ENCODE results near the gene ST14. TPM values are rescaled to one million over a fixed set of nuclear protein-coding genes. Genes with fewer than 3 reads are reported as not detected.

Gene ST14
- total and polyA plus RNA-seq, 2 donors (not counting 3 experiments of a cell fraction or from before 2014, with no cell fraction given), result 0.08 TPM; not detected in 1

GRCh38 chr11:130215531-130216220 lies 56.1 kb downstream of the ST14 start:
- Histone ChIP-seq H3K4me2 (ENCODE audit: insufficient read depth, low read length) (no peak overlapping the region), H3K4me1 (ENCODE audit: control insufficient read depth, extremely low read depth, insufficient read depth, low read length) (no peaks in the 10 kb centered on the region), H4K20me1 (replicated peaks; ENCODE audit: control insufficient read depth, extremely low read depth, insufficient read depth, low read length) (no peaks in the 10 kb centered on the region), H3K4me3 (replicated peaks in 1 of 3; ENCODE audit: insufficient read depth in 1 of 3, low read depth in 1 of 3, low read length in 3 of 3) (no peak overlapping the region), H3K9ac (replicated peaks; ENCODE audit: extremely low read depth, insufficient read depth, low read length) (no peak overlapping the region), H2AFZ (ENCODE audit: low read depth, low read length) (no peak overlapping the region), H3K79me2 (ENCODE audit: control insufficient read depth, insufficient read depth, low read length) (no peaks in the 10 kb centered on the region), H3K9me1 (replicated peaks; ENCODE audit: control insufficient read depth, extremely low read depth, insufficient read depth, low read length) (no peaks in the 10 kb centered on the region), H3K36me3 (ENCODE audit: control insufficient read depth in 2 of 2, extremely low read depth in 1 of 2, insufficient read depth in 2 of 2, low read length in 2 of 2) (no peaks in the 10 kb centered on the region), H3K27me3 (ENCODE audit: control insufficient read depth in 2 of 2, insufficient read depth in 2 of 2, low read length in 2 of 2) (peaks cover 3 to 12% of the 10 kb centered on the region in 2 experiments), H3K9me3 (replicated peaks; ENCODE audit: control insufficient read depth, insufficient read depth, low read length) (no peaks in the 10 kb centered on the region), H3K27ac (ENCODE audit: insufficient read depth, low read depth, low read length) (no peak overlapping the region)
- no peak for DNase-seq (ENCODE audit: low read depth, low spot score)
- no peak for TF ChIP-seq POLR2A (IDR thresholded peaks at IDR 0.05; ENCODE audit: low read depth, low read length)
- no peak for TF ChIP-seq EZH2 (IDR thresholded peaks at IDR 0.05; ENCODE audit: borderline replicate concordance, low read depth, low read length, severe bottlenecking)
- TF ChIP-seq POLR2AphosphoS5 (IDR thresholded peaks at IDR 0.05; ENCODE audit: insufficient read depth, low read depth, low read length), result no peak
- TF ChIP-seq GATA2 (IDR thresholded peaks at IDR 0.05; ENCODE audit: insufficient read depth, insufficient read length, low read depth, low read length), result no peak
- TF ChIP-seq FOS (IDR thresholded peaks at IDR 0.05; ENCODE audit: borderline replicate concordance, insufficient read depth, low read length), result no peak
- TF ChIP-seq, protein P1, sequence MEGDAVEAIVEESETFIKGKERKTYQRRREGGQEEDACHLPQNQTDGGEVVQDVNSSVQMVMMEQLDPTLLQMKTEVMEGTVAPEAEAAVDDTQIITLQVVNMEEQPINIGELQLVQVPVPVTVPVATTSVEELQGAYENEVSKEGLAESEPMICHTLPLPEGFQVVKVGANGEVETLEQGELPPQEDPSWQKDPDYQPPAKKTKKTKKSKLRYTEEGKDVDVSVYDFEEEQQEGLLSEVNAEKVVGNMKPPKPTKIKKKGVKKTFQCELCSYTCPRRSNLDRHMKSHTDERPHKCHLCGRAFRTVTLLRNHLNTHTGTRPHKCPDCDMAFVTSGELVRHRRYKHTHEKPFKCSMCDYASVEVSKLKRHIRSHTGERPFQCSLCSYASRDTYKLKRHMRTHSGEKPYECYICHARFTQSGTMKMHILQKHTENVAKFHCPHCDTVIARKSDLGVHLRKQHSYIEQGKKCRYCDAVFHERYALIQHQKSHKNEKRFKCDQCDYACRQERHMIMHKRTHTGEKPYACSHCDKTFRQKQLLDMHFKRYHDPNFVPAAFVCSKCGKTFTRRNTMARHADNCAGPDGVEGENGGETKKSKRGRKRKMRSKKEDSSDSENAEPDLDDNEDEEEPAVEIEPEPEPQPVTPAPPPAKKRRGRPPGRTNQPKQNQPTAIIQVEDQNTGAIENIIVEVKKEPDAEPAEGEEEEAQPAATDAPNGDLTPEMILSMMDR (IDR thresholded peaks at IDR 0.05; ENCODE audit: extremely low read depth in 1 of 2, insufficient read depth in 1 of 2, low read depth in 1 of 2, low read length in 2 of 2), result no peak
- no peak for TF ChIP-seq JUN (IDR thresholded peaks at IDR 0.05; ENCODE audit: borderline replicate concordance, insufficient read depth, insufficient read length, low read depth)
- no peak for FAIRE-seq
- ChIA-PET POLR2A (no interaction called here), CTCF (interaction anchor here (0.6 to 1.5 kb wide), 8 partner anchors 12 to 1458 kb away, joined by 3 to 9 read pairs (median 3); no protein-coding TSS in a partner anchor)
- intact Hi-C loops (cut with micrococcal nuclease), result no loop called here
- dilution Hi-C loops (cut with MboI; ENCODE audit: extremely low pct_ligation_motif_present, low sequenced_read_pairs), result no loop called here
- BruUV-seq (replicated peaks), result no TSS peak
